Adipose tissue (tissue), 3 donors: ENCODE measurements around the gene SLC7A8. TPM values are rescaled to one million over a fixed set of nuclear protein-coding genes. Genes with fewer than 3 reads are reported as not detected.

Experiments
- H3K27ac ChIP-seq: one replicate; pipeline ENCODE4 v1.5.1; 2013; ENCODE audit warnings: low read depth, low read length
- WGBS, 3 donors: extraction: QIAGEN DNeasy Blood & Tissue Kit; methylation state at CpG; one replicate each; pipeline ENCODE4 v1.1.7; 2013; 5-methylcytosine and 5-hydroxymethylcytosine counted together
- polyA plus RNA-seq, 3 donors: library from polyadenylated mRNA; stranded (reverse); fragments of 200-250 nt; gene quantifications; one replicate each; pipeline ENCODE4 v1.2.3, GENCODE V29; 2013
- donor health status: healthy with polysubstance abuse.
- donor health status: Bipolar disorder and iron deficiency.
- donor health status: healthy.

SLC7A8 gene
- polyA plus RNA-seq, 3 donors = 16.8 to 41.5 (median 25.9) TPM

DNA sequence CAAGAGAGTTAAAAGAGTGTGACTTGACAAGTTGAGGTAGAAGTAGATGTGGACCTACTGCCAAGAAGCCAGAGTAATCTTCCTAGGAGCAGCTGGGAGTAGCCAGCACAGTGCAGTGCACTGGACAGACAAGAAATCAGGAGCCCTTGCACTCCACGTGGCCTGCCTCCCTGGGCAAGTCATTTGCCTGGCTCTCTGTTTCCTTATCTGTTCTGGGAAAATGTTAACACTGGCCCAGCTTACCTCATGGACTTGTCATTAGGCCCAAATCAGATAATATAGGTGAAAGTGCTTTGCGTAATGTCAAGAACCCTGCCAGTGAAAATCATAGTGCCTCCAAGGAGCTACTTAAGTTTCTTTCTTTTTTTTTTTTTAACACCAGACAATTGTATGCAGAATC, 19.2 kb downstream of the SLC7A8 start:
- WGBS, 3 donors = 26 to 73% (median 61%) methylated on average over 2 of the region's 2 CpGs

DNA sequence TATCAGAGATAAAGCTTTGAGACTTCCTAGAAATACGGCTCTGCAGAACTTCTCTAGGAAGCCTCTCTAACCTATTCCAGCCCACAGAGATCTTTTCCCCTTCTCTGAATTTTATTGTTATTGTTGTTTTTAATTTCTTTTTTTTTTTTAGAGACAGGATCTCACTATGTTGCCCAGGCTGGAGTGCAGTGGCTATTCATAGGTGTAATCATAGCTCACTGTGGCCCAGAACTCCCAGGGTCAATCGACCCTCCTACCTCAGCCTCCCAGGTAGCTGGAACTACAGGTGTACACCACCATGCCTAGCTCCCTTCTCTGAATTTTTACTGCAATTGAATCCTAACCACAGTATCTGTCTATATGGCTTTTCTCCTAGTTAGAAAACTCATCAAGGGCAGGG, 19.6 kb downstream of the SLC7A8 start:
- 89 to 90% (median 90%) methylated on average over 2 of the region's 2 CpGs for WGBS, 3 donors
- no peak overlapping the region for H3K27ac ChIP-seq

More for the DNA sequence above, 19.2 kb downstream of the SLC7A8 start:
- H3K27ac ChIP-seq = no peak overlapping the region

DNA sequence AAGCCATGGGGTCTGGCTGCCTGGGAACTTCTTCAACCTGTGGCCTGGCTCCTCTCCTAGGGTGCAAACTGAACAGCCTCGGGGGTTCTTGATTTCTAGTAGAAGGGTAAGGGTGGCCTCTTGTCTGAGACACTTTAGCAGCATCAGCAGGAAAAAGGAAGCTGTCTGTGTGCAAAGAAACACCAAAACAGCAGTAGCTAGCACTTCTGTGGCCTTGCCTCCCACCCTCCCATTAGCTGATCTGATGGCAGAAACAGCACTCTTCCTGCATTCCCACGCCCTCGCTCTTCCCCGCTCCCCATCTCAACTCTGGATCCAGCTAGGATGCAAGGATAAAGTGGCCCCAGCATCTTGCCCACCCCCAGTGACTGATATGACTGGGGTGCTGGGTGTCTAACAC, 20.7 kb downstream of the SLC7A8 start:
- H3K27ac ChIP-seq = no peak overlapping the region
- WGBS, 3 donors = 52 to 88% (median 59%) methylated on average over 4 of the region's 4 CpGs

DNA sequence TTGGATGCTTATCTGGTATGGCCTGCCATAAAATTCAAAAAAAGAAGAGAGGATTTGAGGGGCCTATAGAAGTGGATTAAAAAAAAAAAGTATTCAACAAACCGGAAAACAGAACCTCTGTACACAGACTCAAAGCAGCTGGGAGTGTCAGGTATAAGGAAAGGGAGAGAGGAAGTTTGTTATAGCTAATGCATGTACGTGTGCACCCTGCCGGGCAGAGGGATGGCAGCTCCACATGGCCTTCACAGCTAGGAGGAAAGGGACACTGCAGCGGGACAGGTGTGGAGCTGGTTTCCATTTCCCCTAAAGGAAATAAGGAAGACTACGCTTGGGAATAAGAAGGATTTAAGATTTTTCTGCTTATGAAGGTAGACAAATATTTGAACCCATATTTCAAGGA, 21.5 kb downstream of the SLC7A8 start:
- WGBS, 3 donors = 57 to 66% (median 61%) methylated on average over 5 of the region's 5 CpGs
- no peak overlapping the region for H3K27ac ChIP-seq

DNA sequence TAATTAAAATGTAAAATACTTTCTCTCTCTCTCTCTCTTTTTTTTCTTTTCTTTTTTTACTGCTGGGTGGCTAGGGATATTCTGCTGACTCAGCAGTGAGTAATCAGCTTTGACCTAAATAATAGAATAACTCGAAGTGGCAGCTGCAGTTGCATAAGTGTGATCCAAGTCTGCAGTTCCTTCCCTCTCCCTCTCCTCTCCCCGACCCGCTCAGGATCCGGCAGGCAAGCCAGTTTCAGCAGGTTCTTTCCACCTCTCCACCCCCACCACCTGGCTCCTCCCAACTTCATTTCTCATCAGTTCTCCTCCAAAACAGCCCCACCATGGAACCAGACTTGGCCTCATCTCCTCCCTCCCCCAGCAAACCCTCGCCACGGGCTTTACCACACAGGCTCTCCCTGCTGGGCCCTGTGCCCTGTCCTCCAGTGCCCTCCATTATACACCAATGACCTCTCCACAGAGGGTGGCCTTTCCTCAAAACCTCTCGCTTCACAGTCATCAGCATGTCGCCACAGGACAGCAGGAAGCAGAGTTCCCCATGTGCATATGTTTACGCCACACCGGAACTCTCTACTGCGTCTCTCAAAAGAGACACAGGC, 22.4 kb downstream of the SLC7A8 start:
- WGBS, 3 donors = 29 to 52% (median 34%) methylated on average over 11 of the region's 11 CpGs
- no peak overlapping the region for H3K27ac ChIP-seq

DNA sequence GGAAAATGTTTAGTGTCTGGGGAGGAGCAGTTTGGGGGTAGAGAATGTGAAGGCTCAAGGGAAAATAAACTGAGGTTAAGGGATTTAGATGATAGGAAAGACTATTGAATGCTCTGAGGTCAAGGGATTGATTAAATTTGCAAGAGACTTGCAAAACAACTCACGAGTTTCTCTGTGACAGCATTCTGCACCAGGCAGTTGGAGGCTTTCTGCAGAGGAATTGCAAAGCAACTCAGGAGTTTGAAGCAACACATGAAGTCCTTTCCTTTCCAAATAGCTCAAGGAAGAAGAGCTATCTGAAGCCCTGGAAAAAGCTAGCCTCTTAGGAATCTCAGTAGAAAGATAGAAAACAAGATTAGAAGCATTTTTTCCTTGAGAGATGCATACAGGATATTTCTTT, 23.9 kb downstream of the SLC7A8 start:
- 28 to 71% (median 38%) methylated on average over 1 of the region's 1 CpG for WGBS, 3 donors
- H3K27ac ChIP-seq = no peak overlapping the region

DNA sequence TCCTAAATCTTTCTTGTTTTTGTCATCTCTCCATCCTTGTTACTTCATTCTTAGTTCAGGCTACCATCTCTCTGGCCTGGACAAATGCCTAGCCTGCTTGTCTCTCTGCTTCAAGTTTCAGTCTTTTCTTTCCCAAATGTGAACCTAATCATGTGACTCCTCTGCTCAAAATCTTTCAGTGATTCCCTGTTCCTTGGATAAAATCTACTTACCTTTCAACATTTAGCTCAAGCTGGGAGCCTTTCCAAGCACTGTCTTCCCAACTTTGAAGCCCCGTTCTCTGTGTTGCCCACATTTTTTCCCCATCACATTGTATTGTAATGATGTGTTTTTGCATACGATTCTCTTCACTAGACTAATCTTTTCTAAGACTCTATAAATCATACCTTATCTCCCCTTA, 24.7 kb downstream of the SLC7A8 start:
- 66 to 87% (median 72%) methylated on average over 2 of the region's 2 CpGs for WGBS, 3 donors

DNA sequence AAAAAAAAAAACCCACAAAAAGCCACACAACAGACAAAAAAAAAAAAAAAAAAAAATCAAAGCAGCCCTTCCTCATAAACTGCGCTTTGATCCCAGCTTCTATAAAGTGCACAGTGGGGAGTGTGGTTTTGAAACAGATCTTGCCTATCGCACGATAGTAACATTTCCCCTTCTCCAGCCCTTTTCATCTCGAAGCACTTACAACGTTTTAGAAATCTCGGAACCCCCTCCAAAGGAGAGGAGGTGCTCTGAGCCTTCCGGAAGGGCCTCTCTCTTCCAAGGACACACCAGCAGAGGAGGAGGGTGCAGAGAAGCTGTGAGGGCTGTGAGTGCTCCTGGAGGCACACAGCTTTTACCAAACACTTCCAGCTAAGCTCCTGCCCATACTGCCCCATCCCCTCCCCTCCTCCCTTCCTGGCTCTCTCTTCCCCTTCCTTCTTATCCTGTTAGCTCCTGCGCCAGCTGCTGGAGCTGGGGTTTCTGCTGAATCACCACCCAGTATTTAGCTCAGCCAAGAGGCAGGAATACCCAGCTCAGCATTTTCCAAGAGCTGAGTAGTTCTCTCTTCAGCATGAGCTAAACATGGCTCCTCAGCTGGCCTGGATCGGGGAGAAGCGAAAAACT, 28.4 kb downstream of the SLC7A8 start:
- no peak overlapping the region for H3K27ac ChIP-seq
- 25 to 30% (median 28%) methylated on average over 10 of the region's 10 CpGs for WGBS, 3 donors

More for the DNA sequence above, 24.7 kb downstream of the SLC7A8 start:
- no peak overlapping the region for H3K27ac ChIP-seq

DNA sequence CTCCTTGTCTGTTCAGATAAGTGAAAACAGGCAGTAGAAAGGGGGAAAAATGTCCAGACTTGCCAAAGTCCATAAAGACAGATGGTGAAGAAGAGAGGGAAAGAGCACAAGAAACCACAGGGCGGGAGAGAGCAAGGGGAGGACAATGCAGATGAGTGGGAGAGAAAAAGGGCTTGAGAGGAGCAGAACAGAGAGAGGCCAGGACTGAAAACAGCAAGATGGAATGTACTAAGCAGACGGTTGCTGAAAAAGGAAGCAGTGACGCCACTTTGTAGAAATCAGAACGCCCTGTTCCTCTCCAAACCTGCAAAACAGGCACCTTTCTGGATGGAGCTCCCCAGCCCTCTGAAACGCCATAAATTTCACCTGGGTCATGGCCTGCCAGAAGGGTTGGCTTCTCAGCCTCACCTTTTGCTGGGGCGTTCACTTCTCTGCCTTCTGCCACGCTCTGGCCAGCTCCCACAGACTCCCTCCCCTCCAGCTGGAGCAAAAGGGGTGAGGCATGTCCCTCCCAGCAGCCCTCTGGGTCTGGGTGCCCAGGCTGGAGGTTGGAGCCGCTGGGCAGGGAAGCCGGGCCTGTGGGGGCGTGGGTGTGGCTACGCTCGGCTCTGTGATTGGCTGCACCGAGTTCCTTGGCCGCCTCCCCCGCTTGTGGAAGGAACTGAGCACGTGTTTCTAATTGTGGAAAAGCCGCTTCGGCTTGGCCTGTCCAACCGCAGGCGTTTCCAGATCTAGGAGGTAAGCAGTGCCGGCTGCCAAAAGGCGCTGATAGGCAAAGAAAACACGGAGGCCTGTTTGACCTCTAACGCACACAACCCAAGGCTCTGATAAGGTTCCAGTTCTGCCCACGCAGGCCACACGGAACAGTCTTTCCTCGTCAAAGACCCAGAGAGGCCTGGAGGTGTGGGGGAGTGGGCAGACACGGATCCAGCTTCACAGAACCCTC, 29.3 kb downstream of the SLC7A8 start:
- H3K27ac ChIP-seq = peak overlapping the region; percentile 4
- 24 to 36% (median 31%) methylated on average over 28 of the region's 28 CpGs for WGBS, 3 donors

DNA sequence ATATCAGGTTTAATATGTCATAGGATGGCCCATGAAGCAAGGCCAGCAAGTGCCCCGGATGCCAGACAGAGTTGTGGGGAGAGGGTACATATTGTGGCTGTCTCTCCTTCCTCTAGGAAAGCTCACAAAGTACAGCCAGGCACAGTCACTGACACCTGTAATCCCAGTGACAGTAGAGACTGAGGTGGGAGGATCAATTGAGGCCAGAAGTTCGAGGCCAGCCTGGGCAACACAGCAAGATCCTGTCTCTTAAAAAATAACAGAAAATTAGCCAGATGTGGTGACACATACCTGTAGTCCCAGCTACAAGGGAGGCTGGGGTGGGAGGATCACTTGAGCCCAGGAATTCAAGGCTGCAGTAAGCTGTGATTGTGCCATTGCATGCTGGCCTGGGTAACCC, 32.1 kb downstream of the SLC7A8 start:
- H3K27ac ChIP-seq = no peak overlapping the region

DNA sequence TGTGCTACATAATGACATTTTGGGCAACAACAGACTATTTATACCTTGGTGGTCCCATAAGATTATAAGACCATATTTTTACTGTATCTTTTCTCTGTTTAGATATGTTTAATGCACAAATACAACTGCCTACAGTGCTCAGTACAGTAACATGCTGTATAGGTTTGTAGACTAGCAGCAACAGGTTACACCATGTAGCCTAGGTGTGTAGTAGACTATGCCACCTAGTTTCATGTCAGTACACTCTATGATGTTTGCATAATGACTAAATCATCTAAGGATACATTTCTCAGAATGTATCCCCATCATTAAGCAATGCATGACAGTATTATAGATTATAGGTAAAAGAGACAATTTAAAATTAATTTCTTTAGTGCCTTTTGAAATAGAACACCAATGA, 33.7 kb downstream of the SLC7A8 start:
- H3K27ac ChIP-seq = no peak overlapping the region

More for the DNA sequence above, 32.1 kb downstream of the SLC7A8 start:
- WGBS, 3 donors = 85 to 96% (median 95%) methylated on average over 2 of the region's 2 CpGs

DNA sequence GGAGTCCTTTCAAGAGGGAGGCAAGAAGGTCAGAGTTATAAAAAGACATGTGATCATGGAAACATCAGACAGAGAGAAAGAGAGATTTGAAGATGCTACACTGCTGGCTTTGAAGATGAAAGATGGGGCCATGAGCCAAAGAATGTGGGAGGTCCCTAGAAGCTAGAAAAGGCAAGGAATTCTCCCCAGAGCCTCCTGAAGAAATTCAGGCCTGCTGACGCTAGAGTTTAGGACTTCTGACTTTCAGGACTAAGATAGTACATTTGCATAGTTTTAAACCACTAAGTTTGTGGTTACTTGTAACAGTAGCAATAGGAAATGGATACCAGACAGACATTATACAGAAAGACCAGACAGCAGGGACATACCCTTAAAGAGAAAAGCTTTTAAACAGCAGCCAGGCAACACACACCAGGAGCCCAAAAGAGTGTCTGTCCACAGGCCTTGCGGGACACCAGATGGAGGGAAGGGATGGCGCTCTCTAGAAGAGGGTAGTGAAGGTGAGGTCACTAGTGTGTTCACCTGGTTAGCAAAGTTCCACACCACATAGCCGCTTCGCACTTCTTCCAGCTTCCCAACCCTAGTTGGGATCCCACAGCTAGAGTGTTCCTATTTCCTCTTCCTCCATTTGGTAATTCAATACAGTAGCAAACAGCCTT, 34.7 kb downstream of the SLC7A8 start:
- WGBS, 3 donors = 90 to 98% (median 91%) methylated on average over 5 of the region's 5 CpGs
- peak overlapping the region; percentile 34 for H3K27ac ChIP-seq

DNA sequence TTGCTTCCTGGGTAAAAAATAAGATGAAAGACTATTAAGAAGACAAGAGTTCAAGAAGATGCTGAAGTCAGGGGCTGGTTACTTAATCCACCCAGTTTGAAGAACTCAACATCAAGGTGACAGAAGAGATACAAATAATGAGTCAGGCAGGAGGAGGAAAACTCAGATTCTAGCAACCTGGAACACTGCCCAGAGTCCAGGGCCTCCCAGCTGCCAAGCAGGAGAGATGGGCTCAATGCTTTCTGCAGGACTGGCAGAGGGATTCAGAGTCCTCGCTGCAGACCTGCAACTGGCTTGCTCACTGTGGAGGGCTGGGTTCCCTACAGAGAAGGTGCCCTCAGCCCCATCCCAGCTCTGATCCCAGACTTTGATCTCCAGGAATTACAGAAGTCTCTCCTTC, 35.8 kb downstream of the SLC7A8 start:
- no peak overlapping the region for H3K27ac ChIP-seq
- 33 to 72% (median 64%) methylated on average over 1 of the region's 1 CpG for WGBS, 3 donors

DNA sequence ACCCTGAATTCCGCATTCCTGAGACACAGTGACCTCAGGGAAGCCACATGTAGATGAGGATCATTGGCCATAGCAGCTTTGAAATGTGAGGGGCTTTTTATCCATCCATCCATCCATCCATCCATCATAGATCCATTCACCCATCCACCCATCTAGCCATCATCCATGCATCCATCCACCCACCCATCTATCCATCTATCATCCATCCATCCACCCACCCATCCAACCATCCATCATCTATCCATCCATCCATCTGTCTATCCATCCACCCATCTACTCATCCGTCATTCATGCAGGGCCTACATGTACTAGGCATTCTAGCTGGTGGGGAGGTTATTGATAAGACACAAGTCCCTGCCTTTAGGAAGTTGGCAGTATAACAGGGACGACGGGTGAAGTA, 36.5 kb downstream of the SLC7A8 start:
- 91 to 97% (median 97%) methylated on average over 4 of the region's 4 CpGs for WGBS, 3 donors
- H3K27ac ChIP-seq = no peak overlapping the region

DNA sequence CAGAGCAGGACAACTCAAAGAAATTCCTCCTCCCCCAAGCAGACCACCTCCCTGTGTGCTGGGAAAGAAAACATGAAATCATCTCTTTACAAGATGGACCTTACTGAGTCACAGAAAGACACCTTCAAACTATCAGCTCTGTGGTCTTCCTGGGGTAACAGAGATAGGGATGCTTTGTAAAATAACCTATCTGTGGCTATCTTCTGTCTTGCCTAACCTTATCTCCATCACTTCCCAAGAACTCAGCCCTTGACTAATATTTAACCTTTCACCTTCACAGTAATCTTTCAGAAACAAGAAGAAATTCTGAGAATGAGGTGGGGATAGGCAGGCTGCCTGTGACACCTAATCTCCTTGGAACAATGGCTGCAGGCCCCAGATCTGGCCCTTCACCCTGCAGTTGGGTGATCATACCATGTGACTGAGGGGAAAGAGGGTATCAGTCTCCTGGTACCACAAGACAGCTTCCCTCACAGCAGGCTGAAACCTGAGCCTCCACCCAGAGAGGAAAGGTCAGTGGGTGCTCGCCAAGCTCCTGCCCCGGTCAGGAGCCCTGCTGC, 37.0 kb downstream of the SLC7A8 start:
- no peak overlapping the region for H3K27ac ChIP-seq

DNA sequence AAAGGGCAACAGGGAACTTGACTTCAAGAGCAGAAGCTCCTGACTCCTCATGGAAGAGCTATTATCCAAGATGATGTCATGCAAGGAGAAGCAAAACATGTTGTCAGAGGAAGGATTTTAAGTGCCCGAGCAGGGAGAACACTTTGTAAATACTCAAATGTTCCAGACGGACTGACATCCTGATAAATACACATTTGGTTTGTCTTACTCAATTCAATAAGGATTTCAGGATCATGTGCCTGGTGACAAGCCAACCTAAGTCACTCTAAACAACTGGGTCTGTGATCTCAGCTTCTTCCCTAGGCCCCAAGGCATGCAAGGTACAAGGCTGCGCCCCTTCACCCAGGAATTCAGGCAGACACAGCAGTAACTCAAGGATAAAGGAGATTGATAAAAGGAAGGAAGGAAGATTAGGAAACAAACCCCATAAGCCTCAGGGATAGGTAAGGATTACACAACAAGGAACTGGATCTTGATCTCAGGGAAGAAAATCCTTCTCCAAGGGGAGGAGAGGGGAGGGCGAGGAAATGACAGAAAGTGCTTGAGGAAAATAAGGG, 37.6 kb downstream of the SLC7A8 start:
- no peak overlapping the region for H3K27ac ChIP-seq
- WGBS, 3 donors = 62 to 64% (median 64%) methylated on average over 4 of the region's 4 CpGs

More for the DNA sequence above, 37.0 kb downstream of the SLC7A8 start:
- 80 to 85% (median 82%) methylated on average over 2 of the region's 2 CpGs for WGBS, 3 donors

DNA sequence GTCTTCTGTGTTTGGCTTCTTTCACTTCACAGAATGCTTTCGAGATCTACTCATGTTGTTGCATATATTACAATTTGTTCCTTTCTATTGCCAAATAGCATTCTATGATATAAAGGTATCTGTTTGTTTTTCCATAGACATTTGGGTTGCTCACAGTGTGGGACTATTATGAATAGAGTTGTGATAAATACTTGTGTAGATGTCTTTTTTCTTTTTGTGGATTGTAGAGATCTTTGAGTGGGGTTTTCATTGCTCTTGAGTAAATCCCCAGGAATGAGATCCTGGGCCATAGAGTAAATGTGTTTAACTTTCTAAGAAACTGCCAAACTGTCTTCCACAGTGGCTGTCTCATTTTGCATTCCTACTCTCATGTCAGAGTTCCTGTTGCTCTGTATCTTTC, 39.5 kb downstream of the SLC7A8 start:
- WGBS, 3 donors = 79 to 93% (median 90%) methylated on average over 1 of the region's 1 CpG
- no peak overlapping the region for H3K27ac ChIP-seq

DNA sequence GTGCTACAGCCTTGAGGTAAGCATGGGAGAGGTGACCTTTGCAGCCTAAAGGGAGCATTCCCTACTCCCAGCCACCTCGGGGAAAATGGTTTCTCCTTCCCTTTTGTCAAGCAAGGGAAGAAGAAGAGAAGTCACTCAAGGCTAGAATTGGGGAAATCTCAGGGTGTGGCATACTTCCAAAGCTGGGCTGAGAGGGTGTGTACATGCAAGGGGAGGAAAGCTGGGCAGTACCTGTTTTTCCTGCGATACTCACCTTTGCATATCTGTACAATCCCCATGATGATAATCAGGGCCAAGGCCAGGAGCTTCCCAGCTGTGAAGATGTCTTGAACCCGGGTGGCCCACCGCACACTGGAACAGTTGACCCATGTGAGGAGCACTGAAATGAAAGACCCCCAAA, 40.6 kb downstream of the SLC7A8 start:
- 82 to 87% (median 86%) methylated on average over 4 of the region's 4 CpGs for WGBS, 3 donors
- H3K27ac ChIP-seq = no peak overlapping the region
